ENCODE results near the gene POC1B.

POC1B gene

GRCh38 chr12:89414851-89415250, 111.0 kb downstream of the POC1B start:
- DNase-seq = no peak

GRCh38 chr12:89414322-89414721, 111.5 kb downstream of the POC1B start:
- DNase-seq = no peak

- DNase-seq = no peak
These were observed 112.6 kb downstream of the POC1B start for GRCh38 chr12:89413234-89413633.

- no peak for DNase-seq
These were observed 113.2 kb downstream of the POC1B start for GRCh38 chr12:89412665-89413064.

- DNase-seq = no peak
These were observed 114.0 kb downstream of the POC1B start for GRCh38 chr12:89411846-89412245.

- DNase-seq = no peak
These were observed 114.6 kb downstream of the POC1B start for GRCh38 chr12:89411234-89411633.

- DNase-seq = no peak
These were observed 120.1 kb downstream of the POC1B start for GRCh38 chr12:89405626-89406345.

GRCh38 chr12:89401433-89402058, 124.3 kb downstream of the POC1B start:
- no peak for DNase-seq

- DNase-seq = no peak
These were observed 125.4 kb downstream of the POC1B start for GRCh38 chr12:89400415-89400814.

GRCh38 chr12:89395712-89396111, 130.1 kb downstream of the POC1B start:
- DNase-seq = no peak

GRCh38 chr12:89393551-89394121, 132.2 kb downstream of the POC1B start:
- no peak for DNase-seq

GRCh38 chr12:89392391-89392790, 133.5 kb downstream of the POC1B start:
- no peak for DNase-seq

- no peak for DNase-seq
These were observed 134.0 kb downstream of the POC1B start for GRCh38 chr12:89391726-89392336.

- DNase-seq = no peak
These were observed 134.8 kb downstream of the POC1B start for GRCh38 chr12:89390802-89391673.

GRCh38 chr12:89389755-89390661, 135.8 kb downstream of the POC1B start:
- DNase-seq = no peak

- no peak for DNase-seq
These were observed 139.7 kb downstream of the POC1B start for GRCh38 chr12:89386138-89386537.

- no peak for DNase-seq
These were observed 141.0 kb downstream of the POC1B start for GRCh38 chr12:89384807-89385206.

GRCh38 chr12:89384050-89384758, 141.6 kb downstream of the POC1B start:
- no peak for DNase-seq

- no peak for DNase-seq
These were observed 142.4 kb downstream of the POC1B start for GRCh38 chr12:89383235-89384049.

- no peak for DNase-seq
These were observed 143.5 kb downstream of the POC1B start for GRCh38 chr12:89382328-89382727.
